K562 (cell line): ENCODE results near the gene SF3A2. TPM values are rescaled to one million over a fixed set of nuclear protein-coding genes. Genes with fewer than 3 reads are reported as not detected.
A peak's percentile ranks its signal among the peaks of the same experiment; 100 is the strongest.

Experiments
- ATAC-seq: fragments of 200-7000 bp; cut with Tn5 transposase; 3 replicates; pipeline ENCODE4 v1.9.1; 2020; ENCODE audit warnings: moderate library complexity
- BruUV-seq: library from RNA; stranded (reverse); fragments of 400-500 nt; replicated peaks from 2 replicates; lab custom pipeline; 2021; lab: Mats Ljungman, UMichigan
- CTCF ChIA-PET: fragments of 300-600 bp; formaldehyde crosslinking; extraction: SDS; loops from one replicate; lab custom pipeline; 2021; ENCODE audit warnings: low intra/inter-chr PET ratio; lab: Yijun Ruan, JAX
- POLR2A ChIA-PET: fragments of 300-600, 350-650 bp; sonication (Branson Sonifier 250); formaldehyde crosslinking; extraction: SDS; loops from one replicate; lab custom pipeline; 2021; ENCODE audit warnings: antibody characterized with exemption, inconsistent platforms; lab: Yijun Ruan, JAX
- DNase-seq, 4 experiments: peaks; one replicate each; pipeline versions ENCODE4 v3.0.0 to v3.0.0-alpha.2; 2011 to 2018; ENCODE audit warnings: low spot score in 3 of 4, mixed read lengths in 3 of 4; ENCODE audit errors: extremely low read depth in 1 of 4
- FAIRE-seq: peaks from 2 replicates; lab custom pipeline; 2011; peaks lifted over from hg19 to GRCh38; lab: Jason Lieb, UNC
- H2AFZ ChIP-seq: 2 replicates; pipeline ENCODE4 v1.6.0; 2011; ENCODE audit warnings: low read depth, low read length, control low read depth, inconsistent platforms
- H3K27ac ChIP-seq: fragments of 200-600 bp; 3 replicates; pipeline ENCODE4 v1.8.0; 2011; ENCODE audit warnings: low read depth, mild to moderate bottlenecking, control low read depth, inconsistent platforms, low read length, moderate library complexity, mixed read lengths; ENCODE audit errors: extremely low read depth
- H3K27me3 ChIP-seq, 2 experiments: fragments of 300-600 bp in 1 of 2; 2 replicates in 1 of 2; 3 replicates in 1 of 2; pipeline versions ENCODE4 v1.6.0 to v1.8.0; 2011; ENCODE audit warnings: inconsistent platforms in 2 of 2, low read length in 2 of 2, mild to moderate bottlenecking in 1 of 2, mixed read lengths in 1 of 2, moderate library complexity in 1 of 2; ENCODE audit not compliant: control insufficient read depth in 2 of 2, insufficient read depth in 2 of 2
- H3K36me3 ChIP-seq: fragments of 300-600 bp; 3 replicates; pipeline ENCODE4 v1.8.0; 2011; ENCODE audit warnings: mild to moderate bottlenecking, low read length, inconsistent platforms; ENCODE audit not compliant: control insufficient read depth, insufficient read depth
- H3K4me1 ChIP-seq, 2 experiments: fragments of 200-600 bp in 1 of 2; replicated peaks in 1 of 2; 2 replicates in 1 of 2; 3 replicates in 1 of 2; pipeline versions ENCODE4 v1.5.1 to v1.8.0; 2011; ENCODE audit warnings: inconsistent platforms in 2 of 2, low read length in 2 of 2, mild to moderate bottlenecking in 1 of 2, mixed read lengths in 1 of 2, moderate library complexity in 1 of 2; ENCODE audit not compliant: control insufficient read depth in 2 of 2, insufficient read depth in 2 of 2
- H3K4me2 ChIP-seq: 2 replicates; pipeline ENCODE4 v1.6.1; 2011; ENCODE audit warnings: low read length, control low read depth, inconsistent platforms, mixed read lengths; ENCODE audit not compliant: insufficient read depth
- H3K4me3 ChIP-seq: fragments of 200-600 bp; sonication (generic), shearing (Covaris generic); 2 replicates; pipeline ENCODE4 v1.5.1; 2016; ENCODE audit warnings: control low read depth, inconsistent platforms
- H3K79me2 ChIP-seq: fragments of 200-600 bp; 3 replicates; pipeline ENCODE4 v1.8.0; 2011; ENCODE audit warnings: low read length, inconsistent platforms; ENCODE audit not compliant: control insufficient read depth, insufficient read depth
- H3K9ac ChIP-seq, 2 experiments: 2 replicates each; pipeline versions ENCODE4 v1.6.0 to v1.6.1; 2011; ENCODE audit warnings: low read depth in 2 of 2, low read length in 2 of 2, control low read depth in 1 of 2, inconsistent platforms in 1 of 2, mild to moderate bottlenecking in 1 of 2, mixed read lengths in 1 of 2; ENCODE audit not compliant: insufficient read depth in 1 of 2
- H3K9me1 ChIP-seq: one replicate; pipeline ENCODE4 v1.6.0; 2011; ENCODE audit warnings: inconsistent platforms, mild to moderate bottlenecking, low read length, moderate library complexity; ENCODE audit not compliant: control insufficient read depth, insufficient read depth
- H3K9me3 ChIP-seq: replicated peaks from 2 replicates; pipeline ENCODE4 v1.5.1; 2011; ENCODE audit warnings: low read depth, low read length, inconsistent platforms; ENCODE audit not compliant: control insufficient read depth, insufficient read depth
- H4K20me1 ChIP-seq: replicated peaks from 2 replicates; pipeline ENCODE4 v1.6.1; 2011; ENCODE audit warnings: low read length, inconsistent platforms, mixed read lengths; ENCODE audit not compliant: control insufficient read depth, insufficient read depth
- BACH1 ChIP-seq: fragments of 200-800 bp; sonication (Bioruptor generic); IDR thresholded peaks from 2 replicates; pipeline ENCODE4 v1.6.1; 2016; ENCODE audit warnings: missing genetic modification characterization, missing compliant biosample characterization
- CHD2 ChIP-seq: IDR thresholded peaks from 2 replicates; pipeline ENCODE4 v1.6.1; 2011; ENCODE audit warnings: low read depth, low read length
- CREB3L1 ChIP-seq: fragments of 450-650 bp; IDR thresholded peaks from 2 replicates; pipeline ENCODE4 v1.6.1; 2014; ENCODE audit warnings: low read depth, mild to moderate bottlenecking, moderate library complexity, borderline replicate concordance
- DEAF1 ChIP-seq: fragments of 450-650 bp; formaldehyde crosslinking; IDR thresholded peaks from 2 replicates; pipeline ENCODE4 v1.4.0; 2020; ENCODE audit warnings: mild to moderate bottlenecking, moderate library complexity
- ETV5 ChIP-seq: sonication (generic); formaldehyde crosslinking; IDR thresholded peaks from 2 replicates; pipeline ENCODE4 v1.4.0; 2020; ENCODE audit warnings: low read depth, mild to moderate bottlenecking, missing genetic modification reagents
- GABPB2 ChIP-seq: fragments of 250-450 bp; sonication (Bioruptor Pico); conservative IDR thresholded peaks from 2 replicates; pipeline ENCODE4 v1.5.1; 2021; ENCODE audit warnings: mild to moderate bottlenecking
- KLF13 ChIP-seq: fragments of 450-650 bp; IDR thresholded peaks from 2 replicates; pipeline ENCODE4 v1.6.1; 2016; ENCODE audit warnings: missing genetic modification characterization, low read depth, mild to moderate bottlenecking, missing compliant biosample characterization, moderate library complexity, borderline replicate concordance
- MEIS2 ChIP-seq: fragments of 450-650 bp; IDR thresholded peaks from 2 replicates; pipeline ENCODE4 v1.6.1; 2014; ENCODE audit warnings: mild to moderate bottlenecking; ENCODE audit not compliant: partially characterized antibody
- POLR3G ChIP-seq: IDR thresholded peaks from 2 replicates; pipeline ENCODE4 v1.6.1; 2011; ENCODE audit not compliant: insufficient read length, insufficient replicate concordance; ENCODE audit errors: extremely low read depth
- SREBF1 ChIP-seq: fragments of 150-350 bp; IDR thresholded peaks from 2 replicates; pipeline ENCODE4 v1.6.1; 2014; ENCODE audit warnings: antibody characterized with exemption, low read depth, low read length, borderline replicate concordance
- TOE1 ChIP-seq, 2 experiments: fragments of 450-650 bp in 1 of 2; sonication (generic) in 1 of 2; formaldehyde crosslinking in 1 of 2; IDR thresholded peaks; 2 replicates each; pipeline versions ENCODE4 v1.7.1 to v1.8.0; 2016 to 2022; ENCODE audit warnings: borderline replicate concordance in 2 of 2, mild to moderate bottlenecking in 2 of 2, antibody characterized with exemption in 1 of 2, inconsistent platforms in 1 of 2, low read depth in 1 of 2, missing genetic modification reagents in 1 of 2, moderate library complexity in 1 of 2
- USF2 ChIP-seq: sonication (generic); formaldehyde crosslinking; IDR thresholded peaks from 2 replicates; pipeline ENCODE4 v1.5.0; 2020; ENCODE audit warnings: missing genetic modification reagents
- ZNF174 ChIP-seq: fragments of 250-450 bp; sonication (Bioruptor Pico); IDR thresholded peaks from 2 replicates; pipeline ENCODE4 v1.4.0; 2020; ENCODE audit warnings: mild to moderate bottlenecking
- ZNF274 ChIP-seq: IDR thresholded peaks from 2 replicates; pipeline ENCODE4 v1.6.1; 2011; ENCODE audit warnings: low read depth, mild to moderate bottlenecking, low read length, moderate library complexity, borderline replicate concordance
- ZNF589 ChIP-seq: fragments of 200-800 bp; sonication (Bioruptor generic); IDR thresholded peaks from 2 replicates; pipeline ENCODE4 v1.6.1; 2016; ENCODE audit warnings: low read depth, missing genetic modification characterization, missing compliant biosample characterization
- ZNF668 ChIP-seq: fragments of 250-450 bp; sonication (Bioruptor Pico); IDR thresholded peaks from 2 replicates; pipeline ENCODE4 v1.8.0; 2022; ENCODE audit warnings: mild to moderate bottlenecking, inconsistent platforms
- WGBS: fragments of 100-300 bp; shearing (Covaris generic); methylation state at CpG from one replicate; pipeline ENCODE4 v1.1.6; 2016; ENCODE audit warnings: low coverage, mixed read lengths; ENCODE audit not compliant: insufficient coverage; ENCODE audit errors: missing lambda C conversion rate; 5-methylcytosine and 5-hydroxymethylcytosine counted together
- in situ Hi-C: fragments of 300-500 bp; cut with MboI; formaldehyde crosslinking; loops from 4 replicates; pipeline ENCODE4 v1.15.0; 2018; ENCODE audit warnings: inconsistent platforms, mixed read lengths
- intact Hi-C: fragments of 100-400 bp; cut with micrococcal nuclease; formaldehyde crosslinking; loops from 2 replicates; pipeline ENCODE4 v1.14.2; 2022
- polyA plus RNA-seq, 8 experiments: library from polyadenylated mRNA; depleted of rRNA in 4 of 8; stranded (reverse) in 5 of 8; unstranded in 3 of 8; fragments of >200 nt; fragmentation: Nextera tagmentation in 2 of 8; fragmentation: Illumina TruSeq in 1 of 8; extraction: Ambion mirVana in 2 of 8; extraction: Trizol in 1 of 8; gene quantifications; 2 replicates each; pipeline versions ENCODE4 v1.2.1 to v1.2.3, GENCODE V29; 2011 to 2014; ENCODE audit warnings: inconsistent platforms in 1 of 8, missing spikeins in 1 of 8
- total RNA-seq, 7 experiments: library from RNA; depleted of rRNA in 6 of 7; stranded (reverse); fragments of >200 nt in 6 of 7; fragmentation: Illumina TruSeq in 2 of 7; extraction: Trizol in 2 of 7; gene quantifications; 2 replicates each; pipeline versions ENCODE4 v1.2.1 to v1.2.3, GENCODE V29; 2011 to 2021; ENCODE audit warnings: low replicate concordance in 1 of 7

The SF3A2 gene
- total and polyA plus RNA-seq, 9 of the 15 experiments (the other 6 are each of a cell fraction or from before 2014, with no cell fraction given): 0.17 to 194 (median 22.8) TPM

GRCh38 chr19:2269244-2270156 lies 32.9 kb downstream of the SF3A2 start:
- Histone ChIP-seq H2AFZ (no peak overlapping the region; the same call in 1 of the 2 replicates), H3K27ac (peak overlapping the region; percentile 94), H3K36me3 (peaks cover 34% of the 10 kb centered on the region), H3K9me1 (peaks cover 5% of the 10 kb centered on the region), H3K4me1 (peaks cover 25 to 77% of the 10 kb centered on the region in 2 experiments), H3K9ac (peak overlapping the region; percentile 92 to 98), H3K9me3 (no peaks in the 10 kb centered on the region), H4K20me1 (peaks cover 47% of the 10 kb centered on the region), H3K79me2 (peaks cover 61% of the 10 kb centered on the region), H3K27me3 (no peaks in the 10 kb centered on the region), H3K4me2 (peak overlapping the region; percentile 84; the same call in 1 of the 2 replicates), H3K4me3 (peak overlapping the region; percentile 91)
- BruUV-seq: TSS peak; percentile 69
- POLR2A ChIA-PET: interaction anchor here (0.5 to 7.0 kb wide), 17 partner anchors 8 to 304 kb away, joined by 3 to 86 read pairs (median 4); partner anchors contain the start of genes AMH, PEAK3 and PLEKHJ1
- intact Hi-C loops: loop anchor here (10.0 kb wide), 1 partner anchor 105 kb away; the partner anchor contains the start of gene DOT1L
- under 1% methylated on average over 73 of the region's 103 CpGs for WGBS
- in situ Hi-C loops: loop anchor here (5.0 kb wide), 1 partner anchor 32 kb away; the partner anchor contains the start of genes PLEKHJ1 and SF3A2
- CTCF ChIA-PET: no interaction called here
- peak; percentile 77 for FAIRE-seq
- ATAC-seq: peak; percentile 71
- peak; percentile 94 to 100 (median 96) for DNase-seq
- TF ChIP-seq ZNF174 (CRISPR knock-in tag) (no peak), MEIS2 (no peak), ZNF668 (CRISPR knock-in tag) (peak; percentile 62; the same call in 1 of the 2 replicates), ZNF274 (no peak), POLR3G (no peak), GABPB2 (CRISPR knock-in tag) (no peak), DEAF1 (CRISPR knock-in tag) (no peak), KLF13 (tag) (peak; percentile 92), BACH1 (tag) (no peak; the same call in 1 of the 2 replicates), ETV5 (CRISPR knock-in tag) (no peak), CHD2 (peak; percentile 73), CREB3L1 (no peak; the same call in 1 of the 2 replicates), ZNF589 (peak; percentile 97), TOE1 (IDR thresholded peaks at IDR 0.05; ENCODE audit: borderline replicate concordance) (peak; percentile 61), TOE1 (CRISPR knock-in tag; IDR thresholded peaks at IDR 0.05; ENCODE audit: borderline replicate concordance, low read depth) (peak; percentile 59; the same call in 1 of the 2 replicates), SREBF1 (no peak), USF2 (CRISPR knock-in tag) (no peak)
